IMR-90 (cell line): ENCODE results near the gene CBX8. TPM values are rescaled to one million over a fixed set of nuclear protein-coding genes. Genes with fewer than 3 reads are reported as not detected.

ENCODE experiments used
- ATAC-seq: fragments of 200-7000 bp; cut with Tn5 transposase; 2 replicates; pipeline ENCODE4 v1.9.1; 2020; ENCODE audit warnings: low read depth, mild to moderate bottlenecking, moderate library complexity
- BruUV-seq: library from RNA; stranded (reverse); fragments of 400-500 nt; replicated peaks from 2 replicates; lab custom pipeline; 2021; lab: Mats Ljungman, UMichigan
- CTCF ChIA-PET: fragments of 300-600 bp; formaldehyde crosslinking; extraction: SDS; loops from one replicate; lab custom pipeline; 2021; ENCODE audit warnings: antibody characterized with exemption; lab: Yijun Ruan, JAX
- POLR2A ChIA-PET: fragments of 300-600 bp; sonication (Branson Sonifier 250); formaldehyde crosslinking; loops from one replicate; lab custom pipeline; 2022; ENCODE audit warnings: antibody characterized with exemption; ENCODE audit not compliant: unreplicated experiment; lab: Charles Lee
- DNase-seq: peaks from one replicate; pipeline ENCODE4 v3.0.0; 2013
- H2AFZ ChIP-seq: replicated peaks from 2 replicates; pipeline ENCODE3; 2013; ENCODE audit warnings: low read length, mild to moderate bottlenecking; ENCODE audit not compliant: poor library complexity
- H2AK5ac ChIP-seq: 2 replicates; pipeline ENCODE4 v1.6.1; 2013; ENCODE audit warnings: low read depth, low read length, inconsistent platforms
- H2AK9ac ChIP-seq: replicated peaks from 2 replicates; pipeline ENCODE3; 2013; ENCODE audit warnings: mild to moderate bottlenecking, low read depth, low read length, moderate library complexity; ENCODE audit not compliant: poor library complexity
- H2BK120ac ChIP-seq: 2 replicates; pipeline ENCODE4 v1.6.1; 2013; ENCODE audit warnings: low read depth, low read length, inconsistent platforms
- H2BK15ac ChIP-seq: 3 replicates; pipeline ENCODE4 v1.6.1; 2013; ENCODE audit warnings: low read depth, low read length, inconsistent platforms
- H2BK20ac ChIP-seq: 2 replicates; pipeline ENCODE4 v1.6.1; 2013; ENCODE audit warnings: low read depth, mild to moderate bottlenecking, inconsistent platforms, low read length, moderate library complexity
- H2BK5ac ChIP-seq: 2 replicates; pipeline ENCODE4 v1.6.1; 2013; ENCODE audit warnings: mild to moderate bottlenecking, low read depth, low read length, inconsistent platforms; ENCODE audit not compliant: poor library complexity, severe bottlenecking
- H3K14ac ChIP-seq: replicated peaks from 2 replicates; pipeline ENCODE4 v1.6.1; 2013; ENCODE audit warnings: low read depth, low read length, inconsistent platforms
- H3K18ac ChIP-seq: 2 replicates; pipeline ENCODE4 v1.6.1; 2013; ENCODE audit warnings: low read depth, low read length, control low read depth
- H3K23ac ChIP-seq: 2 replicates; pipeline ENCODE4 v1.6.1; 2013; ENCODE audit warnings: low read depth, low read length, inconsistent platforms
- H3K27ac ChIP-seq: 2 replicates; pipeline ENCODE4 v1.5.1; 2013; ENCODE audit warnings: mild to moderate bottlenecking, control low read depth, low read length; ENCODE audit not compliant: insufficient read depth
- H3K27me3 ChIP-seq: 2 replicates; pipeline ENCODE4 v1.6.1; 2013; ENCODE audit warnings: low read length; ENCODE audit not compliant: control insufficient read depth, insufficient read depth
- H3K36me3 ChIP-seq: 2 replicates; pipeline ENCODE4 v1.6.1; 2013; ENCODE audit warnings: low read length, mixed read lengths; ENCODE audit not compliant: control insufficient read depth, insufficient read depth
- H3K4ac ChIP-seq: 2 replicates; pipeline ENCODE4 v1.6.1; 2013; ENCODE audit warnings: low read depth, low read length, inconsistent platforms
- H3K4me1 ChIP-seq: 2 replicates; pipeline ENCODE4 v1.6.1; 2013; ENCODE audit warnings: low read length, mixed read lengths; ENCODE audit not compliant: control insufficient read depth, insufficient read depth
- H3K4me2 ChIP-seq: 2 replicates; pipeline ENCODE4 v1.6.1; 2013; ENCODE audit warnings: low read depth, mild to moderate bottlenecking, control low read depth, low read length, moderate library complexity
- H3K4me3 ChIP-seq: 2 replicates; pipeline ENCODE4 v1.5.1; 2013; ENCODE audit warnings: low read depth, mild to moderate bottlenecking, control low read depth, low read length, moderate library complexity; ENCODE audit not compliant: insufficient read depth
- H3K56ac ChIP-seq: 2 replicates; pipeline ENCODE4 v1.6.1; 2013; ENCODE audit warnings: low read length, inconsistent platforms; ENCODE audit not compliant: insufficient read depth; ENCODE audit errors: extremely low read depth
- H3K79me1 ChIP-seq, 2 experiments: 2 replicates each; pipeline ENCODE4 v1.6.1; 2013; ENCODE audit warnings: low read length in 2 of 2, inconsistent platforms in 1 of 2, low read depth in 1 of 2
- H3K9ac ChIP-seq: 2 replicates; pipeline ENCODE4 v1.6.1; 2013; ENCODE audit warnings: low read depth, low read length, control low read depth
- H3K9me1 ChIP-seq: 2 replicates; pipeline ENCODE4 v1.6.1; 2013; ENCODE audit warnings: low read length, inconsistent platforms; ENCODE audit not compliant: insufficient read depth
- H3K9me3 ChIP-seq: 2 replicates; pipeline ENCODE4 v1.6.1; 2013; ENCODE audit warnings: low read length; ENCODE audit not compliant: control insufficient read depth, insufficient read depth
- H4K20me1 ChIP-seq: 2 replicates; pipeline ENCODE4 v1.6.1; 2013; ENCODE audit warnings: low read length, inconsistent platforms; ENCODE audit not compliant: insufficient read depth
- H4K5ac ChIP-seq: 2 replicates; pipeline ENCODE4 v1.6.1; 2013; ENCODE audit warnings: mild to moderate bottlenecking, low read depth, low read length, control low read depth
- H4K8ac ChIP-seq, 2 experiments: 2 replicates each; pipeline ENCODE4 v1.6.1; 2013; ENCODE audit warnings: low read depth in 2 of 2, low read length in 2 of 2, control low read depth in 1 of 2, inconsistent platforms in 1 of 2
- H4K91ac ChIP-seq: 2 replicates; pipeline ENCODE4 v1.6.1; 2013; ENCODE audit warnings: low read depth, low read length, inconsistent platforms; ENCODE audit not compliant: insufficient read depth
- BHLHE40 ChIP-seq: fragments of 150-350 bp; IDR thresholded peaks from 2 replicates; pipeline ENCODE4 v1.6.1; 2016; ENCODE audit warnings: mild to moderate bottlenecking, low read depth, low read length
- CEBPB ChIP-seq: IDR thresholded peaks from 2 replicates; pipeline ENCODE4 v1.6.1; 2012; ENCODE audit warnings: low read depth, low read length, improper control_type of control experiment
- ELK1 ChIP-seq: fragments of 150-350 bp; IDR thresholded peaks from 2 replicates; pipeline ENCODE4 v1.6.1; 2016; ENCODE audit warnings: low read depth, mild to moderate bottlenecking, low read length, moderate library complexity, borderline replicate concordance
- MAZ ChIP-seq: IDR thresholded peaks from 2 replicates; pipeline ENCODE4 v1.6.1; 2012; ENCODE audit warnings: low read depth, mild to moderate bottlenecking, low read length, improper control_type of control experiment, moderate library complexity, borderline replicate concordance
- RFX5 ChIP-seq: IDR thresholded peaks from 2 replicates; pipeline ENCODE4 v1.8.0; 2012; ENCODE audit warnings: low read depth, mild to moderate bottlenecking, low read length, moderate library complexity
- WGBS, 2 experiments: methylation state at CpG; one replicate each; pipeline versions ENCODE4 v1.1.5 to v1.1.7; 2013; ENCODE audit warnings: missing lambda C conversion rate in 2 of 2; ENCODE audit not compliant: insufficient read length in 1 of 2; ENCODE audit errors: extremely low coverage in 2 of 2; 5-methylcytosine and 5-hydroxymethylcytosine counted together
- dilution Hi-C: fragments of 300-500 bp; cut with HindIII; formaldehyde crosslinking; loops from one replicate; pipeline ENCODE4 v1.14.3; 2018; ENCODE audit warnings: low sequenced_read_pairs; ENCODE audit not compliant: unreplicated experiment
- in situ Hi-C: fragments of 300-500 bp; cut with MboI; formaldehyde crosslinking; loops from 3 replicates; pipeline ENCODE4 v1.14.3; 2019; ENCODE audit warnings: low sequenced_read_pairs, inconsistent platforms, mixed read lengths
- intact Hi-C: fragments of 100-400 bp; cut with micrococcal nuclease; formaldehyde crosslinking; loops from 2 replicates; pipeline ENCODE4 v1.10.0; 2022
- polyA plus RNA-seq, 3 experiments: library from polyadenylated mRNA; depleted of rRNA; stranded (reverse); fragments of >200 nt; gene quantifications; 2 replicates each; pipeline ENCODE4 v1.2.3, GENCODE V29; 2012; ENCODE audit warnings: low replicate concordance in 1 of 3
- total RNA-seq: library from RNA; depleted of rRNA; stranded (reverse); fragments of >200 nt; gene quantifications from 2 replicates; pipeline ENCODE4 v1.2.3, GENCODE V29; 2012

The CBX8 gene
- total and polyA plus RNA-seq, 2 of the 4 experiments (the other 2 are of a cell fraction) = 3.2 to 5.4 TPM

- no TSS peak for BruUV-seq
- H3K4me2 ChIP-seq = peak overlapping the region; percentile 36; the same call in 1 of the 2 replicates
- H2BK15ac ChIP-seq = no peak overlapping the region
- ChIA-PET POLR2A (interaction anchor here (0.6 kb wide), 1 partner anchor 100 kb away, joined by 9 read pairs; no protein-coding TSS in a partner anchor), CTCF (no interaction called here)
- 0 out of 4 replicates have a peak overlapping the region, but pooled peaks of 1 of the 2 experiments have one; percentile 56 for H4K8ac ChIP-seq
- no peaks in the 10 kb centered on the region for H3K9me3 ChIP-seq
- 33% methylated on average over 24 of the region's 72 CpGs; no CpG with 5 or more reads in 1 of the 2 experiments for WGBS, 2 experiments
- H3K18ac ChIP-seq = no peak overlapping the region
- H3K14ac ChIP-seq = 0 out of 2 replicates have a peak overlapping the region, but pooled peaks have one; percentile 32
- H3K27ac ChIP-seq = no peak overlapping the region
- H3K9ac ChIP-seq = no peak overlapping the region
- no peak overlapping the region for H2BK120ac ChIP-seq
- H2AFZ ChIP-seq = peak overlapping the region; percentile 23
- H4K5ac ChIP-seq = no peak overlapping the region
- H3K56ac ChIP-seq = no peak overlapping the region
- DNase-seq = no peak
- peak overlapping the region; percentile 48; the same call in 1 of the 2 replicates for H2AK5ac ChIP-seq
- no peak overlapping the region for H3K4me3 ChIP-seq
- H2BK5ac ChIP-seq = no peak overlapping the region
- peaks cover 48% of the 10 kb centered on the region for H4K20me1 ChIP-seq
- in situ Hi-C loops = no loop called here
- H2BK20ac ChIP-seq = no peak overlapping the region
- peaks cover 20% of the 10 kb centered on the region for H3K4me1 ChIP-seq
- peaks cover 21% of the 10 kb centered on the region; the same call in 1 of the 2 replicates for H3K36me3 ChIP-seq
- peaks cover 4 to 42% of the 10 kb centered on the region in 2 experiments for H3K79me1 ChIP-seq
- TF ChIP-seq ELK1 = no peak
- TF ChIP-seq BHLHE40 = no peak
- TF ChIP-seq CEBPB = no peak
- peak; percentile 94 for TF ChIP-seq MAZ
- no peak for TF ChIP-seq RFX5
- peaks cover 6% of the 10 kb centered on the region; the same call in 1 of the 2 replicates for H3K9me1 ChIP-seq
- H3K27me3 ChIP-seq = no peaks in the 10 kb centered on the region
- intact Hi-C loops = no loop called here
- H2AK9ac ChIP-seq = peak overlapping the region; percentile 85
- no peak overlapping the region for H3K23ac ChIP-seq
- ATAC-seq = peak; percentile 10
- no peak overlapping the region for H4K91ac ChIP-seq
- H3K4ac ChIP-seq = no peak overlapping the region
- dilution Hi-C loops = no loop called here
Measured at GRCh38 chr17:79832218-79833109, 35.6 kb upstream of the CBX8 start.
